ENCODE measurements around the gene LMNA.

Gene LMNA

GRCh38 chr1:156140879-156141707 lies 26.6 kb downstream of the LMNA start:
- no peak for DNase-seq (ENCODE audit: low read depth in 2 of 2)

- DNase-seq (ENCODE audit: low read depth in 2 of 2) = no peak
Measured at GRCh38 chr1:156143765-156144489, 29.4 kb downstream of the LMNA start.

GRCh38 chr1:156144742-156145141 lies 30.2 kb downstream of the LMNA start:
- DNase-seq (ENCODE audit: low read depth in 2 of 2) = no peak

GRCh38 chr1:156145650-156146019 lies 31.1 kb downstream of the LMNA start:
- no peak for DNase-seq (ENCODE audit: low read depth in 2 of 2)

GRCh38 chr1:156146020-156146768 lies 31.7 kb downstream of the LMNA start:
- peak; percentile 78 to 79 for DNase-seq (ENCODE audit: low read depth in 2 of 2)

GRCh38 chr1:156146769-156147405 lies 32.4 kb downstream of the LMNA start:
- DNase-seq (ENCODE audit: low read depth in 2 of 2) = no peak

GRCh38 chr1:156148216-156148615 lies 33.7 kb downstream of the LMNA start:
- no peak for DNase-seq (ENCODE audit: low read depth in 2 of 2)

- no peak for DNase-seq (ENCODE audit: low read depth in 2 of 2)
Measured at GRCh38 chr1:156149374-156150332, 35.1 kb downstream of the LMNA start.

GRCh38 chr1:156150333-156151011 lies 36.0 kb downstream of the LMNA start:
- no peak for DNase-seq (ENCODE audit: low read depth in 2 of 2)

- DNase-seq (ENCODE audit: low read depth in 2 of 2) = no peak
Measured at GRCh38 chr1:156151093-156151688, 36.7 kb downstream of the LMNA start.

GRCh38 chr1:156152628-156153027 lies 38.1 kb downstream of the LMNA start:
- no peak for DNase-seq (ENCODE audit: low read depth in 2 of 2)

GRCh38 chr1:156153362-156153761 lies 38.9 kb downstream of the LMNA start, which contains the start of gene SEMA4A:
Gene SEMA4A, plus strand, starts transcription at chr1:156153585. Its CDS starts 994 bp downstream, at chr1:156154579.
- no peak for DNase-seq (ENCODE audit: low read depth in 2 of 2)

- DNase-seq (ENCODE audit: low read depth in 2 of 2) = no peak
Measured at GRCh38 chr1:156154317-156154749, 39.8 kb downstream of the LMNA start.

- no peak for DNase-seq (ENCODE audit: low read depth in 2 of 2)
Measured at GRCh38 chr1:156155756-156156510, 41.4 kb downstream of the LMNA start.

GRCh38 chr1:156157506-156157905 lies 43.0 kb downstream of the LMNA start:
- no peak for DNase-seq (ENCODE audit: low read depth in 2 of 2)

GRCh38 chr1:156157966-156158365 lies 43.5 kb downstream of the LMNA start:
- no peak for DNase-seq (ENCODE audit: low read depth in 2 of 2)

GRCh38 chr1:156160000-156160742 lies 45.7 kb downstream of the LMNA start:
- no peak for DNase-seq (ENCODE audit: low read depth in 2 of 2)

- peak; percentile 36 to 43 for DNase-seq (ENCODE audit: low read depth in 2 of 2)
Measured at GRCh38 chr1:156160743-156161171, 46.2 kb downstream of the LMNA start.
